Renal cortical epithelial cell (primary cell): ENCODE measurements around the gene USP17L22. TPM values are rescaled to one million over a fixed set of nuclear protein-coding genes. Genes with fewer than 3 reads are reported as not detected.
"Not testable (repeated sequence)": the region's sequence is repeated elsewhere in the genome, so short reads cannot be mapped to it uniquely, and the experiment has no call there.

Experiments
- DNase-seq: peaks from one replicate; pipeline ENCODE4 v3.0.0-alpha.2; 2011; ENCODE audit warnings: low read depth
- total RNA-seq: library from RNA; depleted of rRNA; stranded (reverse); fragments of >200 nt; gene quantifications from 2 replicates; pipeline ENCODE4 v1.2.3, GENCODE V29; 2014

USP17L22 gene
- total RNA-seq, result not detected in 2 replicates

GRCh38 chr4:9267319-9267718 is at the start of gene USP17L22:
USP17L22 (plus strand) TSS chr4:9267619; CDS start chr4:9267619, 0 bp downstream.
- not testable (repeated sequence) for DNase-seq

GRCh38 chr4:9219852-9220251 is 47.6 kb upstream of the USP17L22 start, which contains the start of gene USP17L12:
USP17L12 (plus strand) TSS chr4:9220152; CDS start chr4:9220152, 0 bp downstream.
- DNase-seq, result not testable (repeated sequence)

- not testable (repeated sequence) for DNase-seq
Observed at GRCh38 chr4:9224596-9224995, 42.8 kb upstream of the USP17L22 start, which contains the start of gene USP17L13. USP17L13 (plus strand) TSS chr4:9224896; CDS start chr4:9224896, 0 bp downstream.

- not testable (repeated sequence) for DNase-seq
Observed at GRCh38 chr4:9230249-9230648, 37.2 kb upstream of the USP17L22 start.

GRCh38 chr4:9234085-9234484 is 33.3 kb upstream of the USP17L22 start, which contains the start of gene USP17L15:
USP17L15 (plus strand) TSS chr4:9234385; CDS start chr4:9234385, 0 bp downstream.
- not testable (repeated sequence) for DNase-seq

- not testable (repeated sequence) for DNase-seq
Observed at GRCh38 chr4:9238461-9238860, 29.0 kb upstream of the USP17L22 start.

GRCh38 chr4:9243579-9243978 is 23.8 kb upstream of the USP17L22 start, which contains the start of gene USP17L17:
USP17L17 (plus strand) TSS chr4:9243879; CDS start chr4:9243879, 0 bp downstream.
- DNase-seq, result not testable (repeated sequence)

GRCh38 chr4:9247953-9248680 is 19.3 kb upstream of the USP17L22 start, which contains the start of gene USP17L18:
USP17L18 (plus strand) TSS chr4:9248630; CDS start chr4:9248630, 0 bp downstream.
- peak; percentile 1 for DNase-seq

GRCh38 chr4:9253078-9253477 is 14.3 kb upstream of the USP17L22 start, which contains the start of gene USP17L19:
USP17L19 (plus strand) TSS chr4:9253378; CDS start chr4:9253378, 0 bp downstream.
- DNase-seq, result not testable (repeated sequence)

GRCh38 chr4:9257824-9258223 is 9.6 kb upstream of the USP17L22 start, which contains the start of gene USP17L20:
USP17L20 (plus strand) TSS chr4:9258124; CDS start chr4:9258124, 0 bp downstream.
- DNase-seq, result not testable (repeated sequence)

GRCh38 chr4:9262572-9262971 is 4.8 kb upstream of the USP17L22 start, which contains the start of gene USP17L21:
USP17L21 (plus strand) TSS chr4:9262872; CDS start chr4:9262872, 0 bp downstream.
- DNase-seq, result not testable (repeated sequence)

- DNase-seq, result not testable (repeated sequence)
Observed at GRCh38 chr4:9271719-9272118, 4.3 kb downstream of the USP17L22 start.

Other genes with a start within 250 kb of the USP17L22 start
- not detected in 2 replicates for gene FAM90A26, start 97.2 kb upstream of the USP17L22 start, total RNA-seq
- not detected in 2 replicates for gene USP17L10, start 57.0 kb upstream of the USP17L22 start, total RNA-seq
- not detected in 2 replicates for gene USP17L11, start 52.2 kb upstream of the USP17L22 start, total RNA-seq
- not detected in 2 replicates for gene USP17L12, start 47.5 kb upstream of the USP17L22 start, total RNA-seq
- not detected in 2 replicates for gene USP17L13, start 42.7 kb upstream of the USP17L22 start, total RNA-seq
- not detected in 2 replicates for gene USP17L15, start 33.2 kb upstream of the USP17L22 start, total RNA-seq
- not detected in 2 replicates for gene USP17L17, start 23.7 kb upstream of the USP17L22 start, total RNA-seq
- not detected in 2 replicates for gene USP17L18, start 19.0 kb upstream of the USP17L22 start, total RNA-seq
- gene USP17L19, start 14.2 kb upstream of the USP17L22 start, total RNA-seq, result not detected in 2 replicates
- not detected in 2 replicates for gene USP17L20, start 9.5 kb upstream of the USP17L22 start, total RNA-seq
- not detected in 2 replicates for gene USP17L21, start 4.7 kb upstream of the USP17L22 start, total RNA-seq
- not detected in 2 replicates for gene USP17L24, start 57.5 kb downstream of the USP17L22 start, total RNA-seq
- gene USP17L25, start 62.3 kb downstream of the USP17L22 start, total RNA-seq, result not detected in 2 replicates
- gene USP17L26, start 67.0 kb downstream of the USP17L22 start, total RNA-seq, result not detected in 2 replicates
- gene USP17L5, start 71.8 kb downstream of the USP17L22 start, total RNA-seq, result not detected in 2 replicates
- not detected in 2 replicates for gene USP17L27, start 76.5 kb downstream of the USP17L22 start, total RNA-seq
- gene USP17L28, start 81.3 kb downstream of the USP17L22 start, total RNA-seq, result not detected in 2 replicates
- not detected in 2 replicates for gene USP17L29, start 86.0 kb downstream of the USP17L22 start, total RNA-seq
- not detected in 2 replicates for gene USP17L30, start 95.5 kb downstream of the USP17L22 start, total RNA-seq
- gene DEFB131A, start 176.8 kb downstream of the USP17L22 start, total RNA-seq, result not detected in 2 replicates